ENCODE results near the gene ITGA11.

ITGA11 gene

GRCh38 chr15:68313501-68314410 is 118.2 kb downstream of the ITGA11 start:
- no peak for DNase-seq

DNA sequence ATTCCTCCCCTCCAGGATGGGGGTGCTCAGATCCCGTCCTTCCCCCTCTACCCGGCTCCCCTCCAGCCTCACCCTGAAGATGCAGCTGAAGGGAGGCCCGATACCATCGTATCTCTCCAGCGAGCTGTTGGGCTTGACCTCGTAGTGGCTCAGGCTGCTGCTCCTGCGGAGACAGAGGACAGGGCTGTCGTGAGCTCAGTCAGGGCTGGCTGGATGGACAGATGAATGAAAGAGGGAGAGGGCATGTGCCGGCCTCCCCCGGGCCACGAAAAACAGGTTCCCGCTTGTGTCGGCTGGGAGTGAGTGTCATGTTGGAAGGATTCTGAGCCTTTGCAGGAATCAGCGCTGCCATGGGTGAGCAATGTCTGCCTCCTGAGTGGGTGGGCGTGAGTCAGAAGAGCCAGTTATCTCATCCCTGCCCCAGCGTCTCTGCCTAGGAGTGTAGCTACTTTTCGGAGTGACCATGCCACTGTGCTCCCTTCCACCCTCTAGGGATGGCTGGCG is 119.2 kb downstream of the ITGA11 start:
- no peak for DNase-seq

- DNase-seq: no peak
Observed at GRCh38 chr15:68311859-68312557, 120.0 kb downstream of the ITGA11 start.

DNA sequence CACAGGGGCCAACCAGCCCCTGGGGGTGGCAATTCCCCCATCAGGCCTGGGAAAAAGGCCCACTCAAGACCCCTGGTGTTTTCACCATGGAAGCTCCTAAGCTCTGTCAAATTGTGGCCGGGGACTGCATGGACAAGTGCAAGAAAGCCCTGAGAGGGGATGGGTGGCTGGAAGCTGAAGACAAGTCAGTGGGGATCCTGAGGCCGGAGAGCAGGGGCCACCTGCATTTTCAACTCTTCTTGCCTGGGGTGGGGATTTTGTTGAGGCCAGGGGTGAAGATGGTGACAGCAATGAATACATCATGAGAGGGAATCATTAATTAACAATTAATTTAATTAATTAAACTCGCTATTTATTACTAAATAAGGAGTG is 120.5 kb downstream of the ITGA11 start:
- DNase-seq: no peak

GRCh38 chr15:68310804-68311463 is 121.0 kb downstream of the ITGA11 start:
- no peak for DNase-seq

- DNase-seq: peak in 1 of 58 donors; percentile 20
Observed at GRCh38 chr15:68310178-68310803, 121.7 kb downstream of the ITGA11 start.

DNA sequence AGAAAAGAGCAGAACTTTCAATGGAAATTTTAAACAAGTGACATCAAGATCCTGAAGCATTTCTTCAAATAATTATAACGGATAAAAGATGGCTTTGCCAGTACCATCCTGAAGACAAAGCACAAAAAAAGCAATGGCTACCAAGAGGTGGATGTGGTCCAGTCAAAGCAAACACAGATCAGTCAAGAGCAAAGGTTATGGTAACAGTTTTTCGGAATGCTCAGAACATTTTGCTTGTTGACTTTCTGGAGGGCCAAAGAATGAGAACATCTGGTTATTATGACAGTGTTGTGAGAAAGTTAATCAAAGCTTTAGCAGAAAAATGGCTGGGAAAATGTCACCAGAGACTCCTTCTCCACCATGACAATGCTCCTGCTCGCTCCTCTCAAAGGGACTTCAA is 122.9 kb downstream of the ITGA11 start:
- no peak for DNase-seq

DNA sequence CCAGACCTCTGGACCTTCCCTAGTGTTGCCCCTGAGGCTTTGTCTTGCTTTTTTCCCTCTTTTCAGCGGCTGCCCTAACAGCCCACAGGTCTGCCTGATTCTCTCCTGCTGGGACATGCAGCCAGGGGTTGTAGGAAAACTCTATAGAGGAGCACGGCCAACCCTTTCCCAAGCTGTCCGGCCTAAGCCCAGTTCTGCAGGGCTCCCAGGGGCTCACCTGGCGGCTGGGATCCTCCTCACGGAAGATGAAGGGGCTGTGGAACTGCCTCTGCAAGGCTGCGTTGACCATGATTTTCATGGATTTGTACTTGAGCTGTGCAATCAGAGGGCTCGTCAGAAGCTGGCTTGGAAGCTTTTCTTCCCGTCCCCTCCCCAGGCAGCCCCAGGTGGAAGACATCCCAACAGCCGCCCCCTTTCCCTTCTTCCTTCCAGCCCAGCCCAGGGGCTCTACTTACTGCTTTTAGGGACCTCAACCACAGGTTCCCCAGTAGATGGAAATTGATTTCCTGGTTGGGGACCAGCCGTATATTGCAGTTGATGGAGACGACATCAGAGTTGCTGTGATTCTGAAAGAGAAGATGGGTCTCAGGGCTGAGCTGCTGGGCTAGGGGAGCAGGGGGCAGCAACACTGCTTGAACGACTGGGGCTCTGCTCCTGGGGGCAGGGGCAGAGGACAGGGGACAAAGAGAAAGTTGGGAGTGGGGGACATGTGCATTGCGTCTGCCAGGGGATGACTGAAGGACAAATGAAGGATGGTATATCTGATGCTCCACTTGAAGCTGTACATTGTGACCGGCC is 124.6 kb downstream of the ITGA11 start:
- DNase-seq: no peak

DNA sequence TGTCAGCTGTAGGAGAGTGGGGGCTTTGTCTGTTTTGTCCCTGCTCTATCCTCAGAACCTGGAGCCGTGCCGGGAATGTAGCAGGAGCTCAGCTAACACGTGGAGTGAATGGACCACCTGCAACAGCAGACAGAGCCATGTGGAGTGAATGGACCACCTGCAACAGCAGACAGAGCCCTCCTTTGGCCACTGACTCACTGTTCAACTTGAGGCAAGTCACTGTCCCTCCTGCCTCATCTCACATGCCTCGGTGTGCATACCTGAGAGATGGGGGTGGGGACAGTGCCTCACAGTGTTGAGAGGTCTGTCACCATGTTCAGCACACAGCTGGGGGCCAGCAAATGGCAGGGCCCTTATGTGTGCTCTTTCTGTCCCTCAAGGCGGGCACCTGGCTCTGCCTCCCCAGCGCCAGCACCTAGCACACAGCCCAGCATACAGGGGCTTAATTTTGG is 126.5 kb downstream of the ITGA11 start:
- DNase-seq: no peak

- no peak for DNase-seq
Observed at GRCh38 chr15:68304589-68305337, 127.2 kb downstream of the ITGA11 start.

GRCh38 chr15:68303560-68304436 is 128.2 kb downstream of the ITGA11 start:
- no peak for DNase-seq

GRCh38 chr15:68303134-68303533 is 128.8 kb downstream of the ITGA11 start:
- DNase-seq: no peak

GRCh38 chr15:68302729-68303128 is 129.2 kb downstream of the ITGA11 start:
- no peak for DNase-seq

- DNase-seq: no peak
Observed at GRCh38 chr15:68301301-68301700, 130.7 kb downstream of the ITGA11 start.

- no peak for DNase-seq
Observed at GRCh38 chr15:68300115-68300940, 131.6 kb downstream of the ITGA11 start.

- DNase-seq: peak in 1 of 58 donors; percentile 31
Observed at GRCh38 chr15:68299436-68299835, 132.5 kb downstream of the ITGA11 start.

DNA sequence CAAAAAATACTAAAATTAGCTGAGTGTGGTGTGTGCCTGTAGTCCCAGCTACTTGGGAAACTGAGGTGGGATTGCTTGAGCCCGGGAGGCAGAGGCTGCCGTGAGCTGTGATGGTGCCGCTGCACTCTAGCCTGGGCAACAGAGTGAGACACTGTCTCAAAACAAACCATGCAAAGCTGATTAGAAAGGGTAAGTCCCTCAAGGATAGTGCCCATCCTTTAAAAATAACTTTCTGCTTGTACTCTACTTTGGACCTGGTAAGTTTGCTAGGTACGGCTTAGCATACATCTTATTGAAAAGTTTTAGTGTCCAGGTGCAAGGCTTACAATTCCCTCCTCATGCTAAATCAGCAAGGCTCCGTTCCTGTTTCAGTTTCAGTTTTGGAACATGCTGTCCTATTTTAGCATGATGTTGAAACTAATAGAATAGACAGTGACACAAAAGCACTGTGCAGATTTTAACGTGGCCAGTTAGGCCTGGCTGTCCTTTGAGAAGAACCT is 133.0 kb downstream of the ITGA11 start:
- no peak for DNase-seq

DNA sequence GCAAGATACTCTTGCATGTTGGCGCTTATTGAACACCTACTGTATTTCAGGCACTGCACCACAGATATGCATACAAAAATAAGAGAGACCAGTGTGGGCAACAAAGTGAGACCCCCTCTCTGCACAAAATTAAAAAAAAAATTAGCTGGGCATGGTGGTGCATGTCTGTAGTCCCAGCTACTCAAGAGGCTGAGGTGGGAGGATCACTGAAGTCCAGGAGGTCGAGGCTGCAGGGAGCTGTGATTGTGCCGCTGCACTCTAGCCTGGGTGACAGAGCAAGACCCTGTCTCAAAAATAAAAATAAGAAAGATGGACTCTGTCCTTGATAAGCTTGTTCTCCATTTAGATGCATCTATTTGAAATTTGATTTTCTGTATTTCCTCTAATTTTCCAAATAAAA is 133.6 kb downstream of the ITGA11 start:
- no peak for DNase-seq

Data from anterior cingulate cortex (tissue), 58 donors.